ENCODE measurements around the gene TGM3. TPM values are rescaled to one million over a fixed set of nuclear protein-coding genes. Genes with fewer than 3 reads are reported as not detected.

TGM3 gene
- total RNA-seq, 2 donors from 2014 or later = 0.27 TPM; not detected in 1

DNA sequence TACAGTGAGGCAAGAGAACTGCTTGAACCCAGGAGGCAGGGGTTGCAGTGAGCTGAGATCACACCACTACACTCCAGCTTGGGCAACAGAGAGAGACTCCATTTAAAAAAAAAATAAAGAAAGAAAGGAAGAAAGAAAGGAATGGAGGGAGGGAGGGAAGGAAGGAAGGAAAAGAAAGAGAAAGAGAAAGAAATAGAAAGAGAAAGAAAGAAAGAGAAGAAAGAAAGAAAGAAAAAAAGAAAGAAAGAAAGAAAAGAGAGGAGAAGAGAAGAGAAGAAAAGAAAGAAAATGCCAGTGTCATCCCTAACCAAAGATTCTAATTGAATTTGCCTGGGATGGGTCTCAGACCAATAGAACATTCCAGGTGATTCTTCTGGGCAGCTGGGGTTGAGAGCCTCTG, 4.2 kb downstream of the TGM3 start:
- Histone ChIP-seq H3K27ac (no peak overlapping the region), H3K36me3 (no peaks in the 10 kb centered on the region), H3K9me3 (no peaks in the 10 kb centered on the region), H3K4me1 (ENCODE audit: control insufficient read depth in 1 of 2, low read depth in 2 of 2) (no peaks in the 10 kb centered on the region), H3K4me3 (no peak overlapping the region), H3K27me3 (replicated peaks; ENCODE audit: insufficient read depth) (no peaks in the 10 kb centered on the region)
- ATAC-seq (ENCODE audit: insufficient number of reproducible peaks, low FRiP score, low read depth) (no peak), DNase-seq (ENCODE audit: low spot score) (no peak)
- TF ChIP-seq, protein P1, sequence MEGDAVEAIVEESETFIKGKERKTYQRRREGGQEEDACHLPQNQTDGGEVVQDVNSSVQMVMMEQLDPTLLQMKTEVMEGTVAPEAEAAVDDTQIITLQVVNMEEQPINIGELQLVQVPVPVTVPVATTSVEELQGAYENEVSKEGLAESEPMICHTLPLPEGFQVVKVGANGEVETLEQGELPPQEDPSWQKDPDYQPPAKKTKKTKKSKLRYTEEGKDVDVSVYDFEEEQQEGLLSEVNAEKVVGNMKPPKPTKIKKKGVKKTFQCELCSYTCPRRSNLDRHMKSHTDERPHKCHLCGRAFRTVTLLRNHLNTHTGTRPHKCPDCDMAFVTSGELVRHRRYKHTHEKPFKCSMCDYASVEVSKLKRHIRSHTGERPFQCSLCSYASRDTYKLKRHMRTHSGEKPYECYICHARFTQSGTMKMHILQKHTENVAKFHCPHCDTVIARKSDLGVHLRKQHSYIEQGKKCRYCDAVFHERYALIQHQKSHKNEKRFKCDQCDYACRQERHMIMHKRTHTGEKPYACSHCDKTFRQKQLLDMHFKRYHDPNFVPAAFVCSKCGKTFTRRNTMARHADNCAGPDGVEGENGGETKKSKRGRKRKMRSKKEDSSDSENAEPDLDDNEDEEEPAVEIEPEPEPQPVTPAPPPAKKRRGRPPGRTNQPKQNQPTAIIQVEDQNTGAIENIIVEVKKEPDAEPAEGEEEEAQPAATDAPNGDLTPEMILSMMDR (IDR thresholded peaks at IDR 0.05) = no peak

DNA sequence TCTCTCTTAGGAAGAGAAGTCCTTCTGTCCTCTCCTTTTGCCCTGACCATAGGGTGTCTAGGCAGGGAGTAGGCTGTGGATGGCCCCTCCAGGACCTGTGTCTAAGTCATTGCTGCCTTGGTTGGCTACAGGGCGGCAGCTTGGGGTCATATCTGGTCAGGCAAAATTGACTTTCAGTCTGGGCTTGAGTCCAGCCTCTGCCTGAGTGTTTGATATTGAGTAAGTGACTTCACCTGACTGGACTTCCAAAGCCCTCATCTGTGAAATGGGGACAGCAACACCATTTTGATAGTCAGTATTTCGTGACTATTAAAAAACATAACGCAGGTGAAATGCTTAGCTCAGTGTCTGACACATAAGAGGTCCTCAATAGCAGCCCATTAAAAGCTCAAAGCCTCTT, 4.6 kb downstream of the TGM3 start:
- TF ChIP-seq, protein P1 (IDR thresholded peaks at IDR 0.05) = no peak
- Histone ChIP-seq H3K27ac (no peak overlapping the region), H3K4me3 (no peak overlapping the region), H3K27me3 (replicated peaks; ENCODE audit: insufficient read depth) (no peaks in the 10 kb centered on the region), H3K9me3 (no peaks in the 10 kb centered on the region), H3K36me3 (no peaks in the 10 kb centered on the region), H3K4me1 (ENCODE audit: control insufficient read depth in 1 of 2, low read depth in 2 of 2) (no peaks in the 10 kb centered on the region)
- ATAC-seq (ENCODE audit: insufficient number of reproducible peaks, low FRiP score, low read depth) (no peak), DNase-seq (ENCODE audit: low spot score) (no peak)

DNA sequence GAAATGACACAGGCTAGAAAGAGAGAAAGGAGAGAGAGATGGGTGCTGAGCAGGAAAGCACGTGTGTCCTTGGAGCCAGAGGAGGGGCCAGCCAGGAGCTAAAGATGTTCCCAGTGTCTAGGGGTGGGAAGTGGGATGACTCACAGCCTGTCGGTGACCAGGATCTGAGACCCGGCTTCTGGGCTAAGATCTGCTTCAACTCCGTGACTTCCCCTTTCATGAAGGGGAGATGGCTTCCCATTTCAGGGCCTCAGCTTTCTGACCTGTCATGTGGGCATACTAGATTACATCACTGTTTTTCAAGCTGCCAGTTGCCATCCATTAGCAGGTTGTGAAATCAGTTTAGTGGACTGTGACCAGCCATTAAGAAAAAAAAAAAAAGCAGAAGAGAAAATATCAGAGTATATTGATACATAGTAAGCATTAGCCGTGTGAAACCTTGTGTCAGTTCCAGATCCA, 5.4 kb downstream of the TGM3 start:
- Histone ChIP-seq H3K4me3 (no peak overlapping the region), H3K27ac (no peak overlapping the region), H3K27me3 (replicated peaks; ENCODE audit: insufficient read depth) (no peaks in the 10 kb centered on the region), H3K36me3 (no peaks in the 10 kb centered on the region), H3K4me1 (ENCODE audit: control insufficient read depth in 1 of 2, low read depth in 2 of 2) (no peaks in the 10 kb centered on the region), H3K9me3 (no peaks in the 10 kb centered on the region)
- TF ChIP-seq, protein P1 (IDR thresholded peaks at IDR 0.05) = no peak
- DNase-seq (ENCODE audit: low spot score) (no peak), ATAC-seq (ENCODE audit: insufficient number of reproducible peaks, low FRiP score, low read depth) (no peak)

GRCh38 chr20:2302384-2303060, 6.7 kb downstream of the TGM3 start:
- Histone ChIP-seq H3K36me3 (no peaks in the 10 kb centered on the region), H3K4me1 (ENCODE audit: control insufficient read depth in 1 of 2, low read depth in 2 of 2) (no peaks in the 10 kb centered on the region), H3K27ac (no peak overlapping the region), H3K9me3 (no peaks in the 10 kb centered on the region), H3K4me3 (no peak overlapping the region), H3K27me3 (replicated peaks; ENCODE audit: insufficient read depth) (no peaks in the 10 kb centered on the region)
- DNase-seq (ENCODE audit: low spot score) (no peak), ATAC-seq (ENCODE audit: insufficient number of reproducible peaks, low FRiP score, low read depth) (no peak)
- TF ChIP-seq, protein P1 (IDR thresholded peaks at IDR 0.05) = no peak

DNA sequence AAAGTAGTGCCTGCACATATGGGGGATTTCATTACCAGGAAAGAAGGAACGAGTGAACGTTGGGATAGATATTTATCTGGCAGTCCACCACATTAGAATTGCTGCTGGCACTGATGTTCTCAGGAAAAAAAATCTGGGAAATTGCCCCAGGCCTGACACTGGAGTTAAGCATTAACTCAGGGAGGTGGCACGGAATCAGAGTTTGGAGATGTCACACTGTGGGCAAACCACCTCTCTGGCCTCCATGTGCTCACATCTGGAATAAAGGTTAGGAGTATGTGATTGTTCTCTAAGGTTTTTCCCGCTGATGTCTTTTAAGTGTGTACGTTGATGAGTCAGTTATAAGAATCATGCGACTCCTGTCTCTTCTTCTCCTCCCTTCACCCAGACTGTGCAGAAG, 7.9 kb downstream of the TGM3 start:
- H3K9me3 ChIP-seq = no peaks in the 10 kb centered on the region
- no peaks in the 10 kb centered on the region for H3K27me3 ChIP-seq (replicated peaks; ENCODE audit: insufficient read depth)
- H3K27ac ChIP-seq = no peak overlapping the region
- no peaks in the 10 kb centered on the region for H3K4me1 ChIP-seq (ENCODE audit: control insufficient read depth in 1 of 2, low read depth in 2 of 2)
- DNase-seq (ENCODE audit: low spot score) (no peak), ATAC-seq (ENCODE audit: insufficient number of reproducible peaks, low FRiP score, low read depth) (no peak)
- no peaks in the 10 kb centered on the region for H3K36me3 ChIP-seq
- TF ChIP-seq, protein P1 (IDR thresholded peaks at IDR 0.05) = no peak
- H3K4me3 ChIP-seq = no peak overlapping the region
